ENCODE results near the gene RCBTB2. TPM values are rescaled to one million over a fixed set of nuclear protein-coding genes. Genes with fewer than 3 reads are reported as not detected.

The RCBTB2 gene
- total and polyA plus RNA-seq, 4 donors = 4.1 to 9.0 (median 5.4) TPM

GRCh38 chr13:48492096-48492440 lies 40.8 kb downstream of the RCBTB2 start:
- 76% methylated on average over 1 of the region's 1 CpG for WGBS
- TF ChIP-seq RAD21 (IDR thresholded peaks at IDR 0.05) = no peak
- no peak for TF ChIP-seq GABPA (IDR thresholded peaks at IDR 0.05 in 1 of 2, conservative IDR thresholded peaks at IDR 0.05 in 1 of 2)
- TF ChIP-seq REST (IDR thresholded peaks at IDR 0.05) = no peak
- TF ChIP-seq TAF1 (conservative IDR thresholded peaks at IDR 0.05) = no peak
- no peak for TF ChIP-seq SP1 (IDR thresholded peaks at IDR 0.05)
- no peak for TF ChIP-seq ZBTB33 (IDR thresholded peaks at IDR 0.05)
- TF ChIP-seq FOXA2 (IDR thresholded peaks at IDR 0.05) = no peak
- TF ChIP-seq NR2F2 (IDR thresholded peaks at IDR 0.05) = no peak
- TF ChIP-seq, protein P1, sequence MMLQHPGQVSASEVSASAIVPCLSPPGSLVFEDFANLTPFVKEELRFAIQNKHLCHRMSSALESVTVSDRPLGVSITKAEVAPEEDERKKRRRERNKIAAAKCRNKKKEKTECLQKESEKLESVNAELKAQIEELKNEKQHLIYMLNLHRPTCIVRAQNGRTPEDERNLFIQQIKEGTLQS (IDR thresholded peaks at IDR 0.05) = no peak
- TF ChIP-seq EGR1 (IDR thresholded peaks at IDR 0.05; ENCODE audit: low read depth in 2 of 2) = no peak
- no peak for TF ChIP-seq JUND (IDR thresholded peaks at IDR 0.05)
- TF ChIP-seq HNF4G (IDR thresholded peaks at IDR 0.05) = no peak
- no peak for TF ChIP-seq MAX (IDR thresholded peaks at IDR 0.05)
- TF ChIP-seq RXRA (IDR thresholded peaks at IDR 0.05) = no peak
- H3K36me3 ChIP-seq (ENCODE audit: control insufficient read depth in 4 of 4, insufficient read depth in 3 of 4, low read depth in 1 of 4, low read length in 3 of 4) = no peaks in the 10 kb centered on the region
- H3K27ac ChIP-seq (ENCODE audit: low read depth in 1 of 2, low read length in 2 of 2) = peak overlapping the region; percentile 54 to 77
- peak overlapping the region; percentile 29 to 57 for H3K9ac ChIP-seq (ENCODE audit: low read depth in 1 of 2, low read length in 2 of 2)
- no peak overlapping the region for H3K4me3 ChIP-seq (ENCODE audit: low read depth in 1 of 3, low read length in 3 of 3)
- no peaks in the 10 kb centered on the region for H3K27me3 ChIP-seq (ENCODE audit: control insufficient read depth in 4 of 4, insufficient read depth in 4 of 4, low read length in 3 of 4)
- DNase-seq (ENCODE audit: low spot score) = no peak
- no peaks in the 10 kb centered on the region for H3K9me3 ChIP-seq (ENCODE audit: control insufficient read depth in 4 of 4, low read length in 3 of 4)
- peaks cover 4 to 11% (median 9%) of the 10 kb centered on the region in 4 donors for H3K4me1 ChIP-seq (ENCODE audit: control insufficient read depth in 4 of 4, insufficient read depth in 4 of 4, low read length in 3 of 4)

DNA sequence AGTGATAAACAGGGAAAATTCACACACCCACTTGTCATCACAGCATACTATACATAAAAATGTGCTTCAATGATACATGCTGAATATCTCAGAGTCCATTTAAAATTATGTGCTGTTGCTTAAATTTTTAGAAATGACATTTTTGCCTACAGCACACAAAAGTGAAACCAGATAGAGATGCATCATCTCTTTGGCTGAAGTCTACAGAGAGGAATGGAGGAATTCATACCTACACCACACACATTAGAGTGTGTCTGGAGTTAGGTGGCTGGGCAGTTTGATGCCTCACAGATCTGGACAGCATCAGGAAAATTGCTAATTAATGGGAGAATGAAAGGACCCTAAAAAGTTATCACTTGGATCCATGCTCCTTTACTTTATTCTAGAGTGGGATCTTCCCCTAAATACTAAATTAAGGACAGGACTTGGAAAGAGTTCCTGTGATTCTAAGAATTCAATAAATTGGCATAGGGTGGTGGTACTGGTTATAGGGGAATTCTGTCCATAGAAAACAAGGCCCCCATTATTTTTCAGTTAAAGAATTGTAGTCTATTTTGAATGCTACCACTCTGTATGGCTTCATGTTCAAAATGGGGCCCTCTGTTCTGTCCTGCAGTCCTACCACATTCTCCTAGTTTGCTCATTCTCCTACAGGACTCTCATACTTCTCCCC lies 41.3 kb downstream of the RCBTB2 start:
- H3K4me1 ChIP-seq (ENCODE audit: control insufficient read depth in 4 of 4, insufficient read depth in 4 of 4, low read length in 3 of 4) = peaks cover 4 to 11% (median 9%) of the 10 kb centered on the region in 4 donors
- H3K4me3 ChIP-seq (ENCODE audit: low read depth in 1 of 3, low read length in 3 of 3) = no peak overlapping the region
- H3K27me3 ChIP-seq (ENCODE audit: control insufficient read depth in 4 of 4, insufficient read depth in 4 of 4, low read length in 3 of 4) = no peaks in the 10 kb centered on the region
- H3K27ac ChIP-seq (ENCODE audit: low read depth in 1 of 2, low read length in 2 of 2) = peak overlapping the region; percentile 54 to 77
- no peaks in the 10 kb centered on the region for H3K36me3 ChIP-seq (ENCODE audit: control insufficient read depth in 4 of 4, insufficient read depth in 3 of 4, low read depth in 1 of 4, low read length in 3 of 4)
- peak overlapping the region; percentile 33 to 57 for H3K9ac ChIP-seq (ENCODE audit: low read depth in 1 of 2, low read length in 2 of 2)
- H3K9me3 ChIP-seq (ENCODE audit: control insufficient read depth in 4 of 4, low read length in 3 of 4) = no peaks in the 10 kb centered on the region
- DNase-seq (ENCODE audit: low spot score) = no peak
- TF ChIP-seq, protein P1 (IDR thresholded peaks at IDR 0.05) = no peak
- TF ChIP-seq FOXA1 (IDR thresholded peaks at IDR 0.05) = no peak
- no peak for TF ChIP-seq YY1 (IDR thresholded peaks at IDR 0.05)
- no peak for TF ChIP-seq NR2F2 (IDR thresholded peaks at IDR 0.05)
- no peak for TF ChIP-seq HNF4A (conservative IDR thresholded peaks at IDR 0.05)
- no peak for TF ChIP-seq REST (IDR thresholded peaks at IDR 0.05)
- no peak for TF ChIP-seq EGR1 (IDR thresholded peaks at IDR 0.05; ENCODE audit: low read depth in 2 of 2)
- no peak for TF ChIP-seq RXRA (IDR thresholded peaks at IDR 0.05)
- TF ChIP-seq JUND (IDR thresholded peaks at IDR 0.05) = no peak
- TF ChIP-seq FOXA2 (IDR thresholded peaks at IDR 0.05) = no peak
